K562 (cell line): ENCODE measurements around the gene KCNAB2. TPM values are rescaled to one million over a fixed set of nuclear protein-coding genes. Genes with fewer than 3 reads are reported as not detected.

Source experiments
- ATAC-seq: fragments of 200-7000 bp; cut with Tn5 transposase; 3 replicates; pipeline ENCODE4 v1.9.1; 2020; ENCODE audit warnings: moderate library complexity
- BruUV-seq: library from RNA; stranded (reverse); fragments of 400-500 nt; replicated peaks from 2 replicates; lab custom pipeline; 2021; lab: Mats Ljungman, UMichigan
- CTCF ChIA-PET: fragments of 300-600 bp; formaldehyde crosslinking; extraction: SDS; loops from one replicate; lab custom pipeline; 2021; ENCODE audit warnings: low intra/inter-chr PET ratio; lab: Yijun Ruan, JAX
- POLR2A ChIA-PET: fragments of 300-600, 350-650 bp; sonication (Branson Sonifier 250); formaldehyde crosslinking; extraction: SDS; loops from one replicate; lab custom pipeline; 2021; ENCODE audit warnings: antibody characterized with exemption, inconsistent platforms; lab: Yijun Ruan, JAX
- DNase-seq, 4 experiments: peaks; one replicate each; pipeline versions ENCODE4 v3.0.0 to v3.0.0-alpha.2; 2011 to 2018; ENCODE audit warnings: low spot score in 3 of 4, mixed read lengths in 3 of 4; ENCODE audit errors: extremely low read depth in 1 of 4
- FAIRE-seq: peaks from 2 replicates; lab custom pipeline; 2011; peaks lifted over from hg19 to GRCh38; lab: Jason Lieb, UNC
- H2AFZ ChIP-seq: 2 replicates; pipeline ENCODE4 v1.6.0; 2011; ENCODE audit warnings: low read depth, low read length, control low read depth, inconsistent platforms
- H3K27ac ChIP-seq: fragments of 200-600 bp; 3 replicates; pipeline ENCODE4 v1.8.0; 2011; ENCODE audit warnings: low read depth, mild to moderate bottlenecking, control low read depth, inconsistent platforms, low read length, moderate library complexity, mixed read lengths; ENCODE audit errors: extremely low read depth
- H3K27me3 ChIP-seq, 2 experiments: fragments of 300-600 bp in 1 of 2; 2 replicates in 1 of 2; 3 replicates in 1 of 2; pipeline versions ENCODE4 v1.6.0 to v1.8.0; 2011; ENCODE audit warnings: inconsistent platforms in 2 of 2, low read length in 2 of 2, mild to moderate bottlenecking in 1 of 2, mixed read lengths in 1 of 2, moderate library complexity in 1 of 2; ENCODE audit not compliant: control insufficient read depth in 2 of 2, insufficient read depth in 2 of 2
- H3K36me3 ChIP-seq: fragments of 300-600 bp; 3 replicates; pipeline ENCODE4 v1.8.0; 2011; ENCODE audit warnings: mild to moderate bottlenecking, low read length, inconsistent platforms; ENCODE audit not compliant: control insufficient read depth, insufficient read depth
- H3K4me1 ChIP-seq, 2 experiments: fragments of 200-600 bp in 1 of 2; replicated peaks in 1 of 2; 2 replicates in 1 of 2; 3 replicates in 1 of 2; pipeline versions ENCODE4 v1.5.1 to v1.8.0; 2011; ENCODE audit warnings: inconsistent platforms in 2 of 2, low read length in 2 of 2, mild to moderate bottlenecking in 1 of 2, mixed read lengths in 1 of 2, moderate library complexity in 1 of 2; ENCODE audit not compliant: control insufficient read depth in 2 of 2, insufficient read depth in 2 of 2
- H3K4me2 ChIP-seq: 2 replicates; pipeline ENCODE4 v1.6.1; 2011; ENCODE audit warnings: low read length, control low read depth, inconsistent platforms, mixed read lengths; ENCODE audit not compliant: insufficient read depth
- H3K4me3 ChIP-seq: fragments of 200-600 bp; sonication (generic), shearing (Covaris generic); 2 replicates; pipeline ENCODE4 v1.5.1; 2016; ENCODE audit warnings: control low read depth, inconsistent platforms
- H3K79me2 ChIP-seq: fragments of 200-600 bp; 3 replicates; pipeline ENCODE4 v1.8.0; 2011; ENCODE audit warnings: low read length, inconsistent platforms; ENCODE audit not compliant: control insufficient read depth, insufficient read depth
- H3K9ac ChIP-seq, 2 experiments: 2 replicates each; pipeline versions ENCODE4 v1.6.0 to v1.6.1; 2011; ENCODE audit warnings: low read depth in 2 of 2, low read length in 2 of 2, control low read depth in 1 of 2, inconsistent platforms in 1 of 2, mild to moderate bottlenecking in 1 of 2, mixed read lengths in 1 of 2; ENCODE audit not compliant: insufficient read depth in 1 of 2
- H3K9me1 ChIP-seq: one replicate; pipeline ENCODE4 v1.6.0; 2011; ENCODE audit warnings: inconsistent platforms, mild to moderate bottlenecking, low read length, moderate library complexity; ENCODE audit not compliant: control insufficient read depth, insufficient read depth
- H3K9me3 ChIP-seq: replicated peaks from 2 replicates; pipeline ENCODE4 v1.5.1; 2011; ENCODE audit warnings: low read depth, low read length, inconsistent platforms; ENCODE audit not compliant: control insufficient read depth, insufficient read depth
- H4K20me1 ChIP-seq: replicated peaks from 2 replicates; pipeline ENCODE4 v1.6.1; 2011; ENCODE audit warnings: low read length, inconsistent platforms, mixed read lengths; ENCODE audit not compliant: control insufficient read depth, insufficient read depth
- CEBPG ChIP-seq, 3 experiments: fragments of 200-800 bp in 1 of 3; sonication (Bioruptor generic) in 1 of 3; sonication (generic) in 1 of 3; formaldehyde crosslinking in 1 of 3; IDR thresholded peaks in 2 of 3; conservative IDR thresholded peaks in 1 of 3; 2 replicates each; pipeline versions ENCODE4 v1.6.1 to v1.8.0; 2016 to 2022; ENCODE audit warnings: missing compliant biosample characterization in 2 of 3, missing genetic modification characterization in 2 of 3, mild to moderate bottlenecking in 1 of 3, missing genetic modification reagents in 1 of 3
- GTF2F1 ChIP-seq: IDR thresholded peaks from 2 replicates; pipeline ENCODE4 v1.6.1; 2011; ENCODE audit warnings: low read depth, low read length, improper control_type of control experiment
- NFE2L1 ChIP-seq: fragments of 450-650 bp; IDR thresholded peaks from 2 replicates; pipeline ENCODE4 v1.6.1; 2016; ENCODE audit warnings: missing genetic modification characterization, low read depth, mild to moderate bottlenecking, missing compliant biosample characterization, moderate library complexity, borderline replicate concordance
- ZNF507 ChIP-seq: conservative IDR thresholded peaks from 2 replicates; pipeline ENCODE4 v1.6.1; 2017; ENCODE audit warnings: missing genetic modification characterization, missing compliant biosample characterization
- WGBS: fragments of 100-300 bp; shearing (Covaris generic); methylation state at CpG from one replicate; pipeline ENCODE4 v1.1.6; 2016; ENCODE audit warnings: low coverage, mixed read lengths; ENCODE audit not compliant: insufficient coverage; ENCODE audit errors: missing lambda C conversion rate; 5-methylcytosine and 5-hydroxymethylcytosine counted together
- in situ Hi-C: fragments of 300-500 bp; cut with MboI; formaldehyde crosslinking; loops from 4 replicates; pipeline ENCODE4 v1.15.0; 2018; ENCODE audit warnings: inconsistent platforms, mixed read lengths
- intact Hi-C: fragments of 100-400 bp; cut with micrococcal nuclease; formaldehyde crosslinking; loops from 2 replicates; pipeline ENCODE4 v1.14.2; 2022
- polyA plus RNA-seq, 8 experiments: library from polyadenylated mRNA; depleted of rRNA in 4 of 8; stranded (reverse) in 5 of 8; unstranded in 3 of 8; fragments of >200 nt; fragmentation: Nextera tagmentation in 2 of 8; fragmentation: Illumina TruSeq in 1 of 8; extraction: Ambion mirVana in 2 of 8; extraction: Trizol in 1 of 8; gene quantifications; 2 replicates each; pipeline versions ENCODE4 v1.2.1 to v1.2.3, GENCODE V29; 2011 to 2014; ENCODE audit warnings: inconsistent platforms in 1 of 8, missing spikeins in 1 of 8
- total RNA-seq, 7 experiments: library from RNA; depleted of rRNA in 6 of 7; stranded (reverse); fragments of >200 nt in 6 of 7; fragmentation: Illumina TruSeq in 2 of 7; extraction: Trizol in 2 of 7; gene quantifications; 2 replicates each; pipeline versions ENCODE4 v1.2.1 to v1.2.3, GENCODE V29; 2011 to 2021; ENCODE audit warnings: low replicate concordance in 1 of 7

Gene KCNAB2
- total and polyA plus RNA-seq, 9 of the 15 experiments (the other 6 are each of a cell fraction or from before 2014, with no cell fraction given): 1.8 to 15.8 (median 7.1) TPM

GRCh38 chr1:6117064-6117463 is 71.4 kb downstream of the KCNAB2 start:
- BruUV-seq: no TSS peak
- intact Hi-C loops: no loop called here
- TF ChIP-seq ZNF507: peak; percentile 98
- no peak for TF ChIP-seq GTF2F1
- WGBS: 0% methylated on average over 2 of the region's 2 CpGs
- no peaks in the 10 kb centered on the region for H4K20me1 ChIP-seq
- H2AFZ ChIP-seq: no peak overlapping the region
- no peaks in the 10 kb centered on the region for H3K9me1 ChIP-seq
- no peak for FAIRE-seq
- in situ Hi-C loops: no loop called here
- no peak for ATAC-seq
- peaks cover 0 to 9% of the 10 kb centered on the region in 2 experiments; a peak in 2 of 5 replicates for H3K4me1 ChIP-seq
- peaks cover 25 to 39% of the 10 kb centered on the region in 2 experiments; a peak in 4 of 5 replicates for H3K27me3 ChIP-seq
- no peak overlapping the region for H3K4me3 ChIP-seq
- CTCF ChIA-PET: no interaction called here
- H3K79me2 ChIP-seq: no peaks in the 10 kb centered on the region
- no peak overlapping the region for H3K9ac ChIP-seq
- DNase-seq: no peak
- H3K4me2 ChIP-seq: no peak overlapping the region
- no peak overlapping the region for H3K27ac ChIP-seq
- H3K9me3 ChIP-seq: no peaks in the 10 kb centered on the region
- no peaks in the 10 kb centered on the region for H3K36me3 ChIP-seq
- POLR2A ChIA-PET: interaction anchor here (0.6 to 1.2 kb wide), 2 partner anchors 9 to 201 kb away, joined by 3 to 6 read pairs; no protein-coding TSS in a partner anchor

- DNase-seq (no peak), ATAC-seq (no peak), FAIRE-seq (no peak)
- H2AFZ ChIP-seq: no peak overlapping the region
- peaks cover 0 to 9% of the 10 kb centered on the region in 2 experiments; a peak in 2 of 5 replicates for H3K4me1 ChIP-seq
- BruUV-seq: no TSS peak
- no peaks in the 10 kb centered on the region for H3K79me2 ChIP-seq
- no peaks in the 10 kb centered on the region for H3K9me3 ChIP-seq
- in situ Hi-C loops: no loop called here
- H3K27ac ChIP-seq: no peak overlapping the region
- H3K27me3 ChIP-seq: peaks cover 25 to 39% of the 10 kb centered on the region in 2 experiments
- no peak overlapping the region for H3K4me2 ChIP-seq
- H3K9ac ChIP-seq: no peak overlapping the region
- TF ChIP-seq NFE2L1 (tag) (no peak), CEBPG (CRISPR knock-in tag; IDR thresholded peaks at IDR 0.05) (no peak), CEBPG (tag; conservative IDR thresholded peaks at IDR 0.05 in 1 of 2, IDR thresholded peaks at IDR 0.05 in 1 of 2) (0 out of 4 replicates have a peak, but pooled peaks of 1 of the 2 experiments have one; percentile 26)
- no peaks in the 10 kb centered on the region for H3K9me1 ChIP-seq
- intact Hi-C loops: no loop called here
- no peaks in the 10 kb centered on the region for H4K20me1 ChIP-seq
- no peaks in the 10 kb centered on the region for H3K36me3 ChIP-seq
- POLR2A ChIA-PET: no interaction called here
- no peak overlapping the region for H3K4me3 ChIP-seq
- CTCF ChIA-PET: no interaction called here
These were observed 71.9 kb downstream of the KCNAB2 start for GRCh38 chr1:6117624-6118023.
